ENCODE results near the gene DDHD1.
"Not testable (repeated sequence)": the region's sequence is repeated elsewhere in the genome, so short reads cannot be mapped to it uniquely, and the experiment has no call there.

DDHD1 gene

GRCh38 chr14:53181463-53182081, 28.4 kb upstream of the DDHD1 start:
- peak in 1 of 3 donors; percentile 5 for DNase-seq
- H3K36me3 ChIP-seq (ENCODE audit: control insufficient read depth, insufficient read depth, low read length); H3K27me3 ChIP-seq (replicated peaks; ENCODE audit: control insufficient read depth, insufficient read depth, low read length, poor library complexity, severe bottlenecking); H3K27ac ChIP-seq (ENCODE audit: insufficient read depth, low read length, poor library complexity, severe bottlenecking); H3K4me3 ChIP-seq (ENCODE audit: insufficient read depth, low read depth, low read length, poor library complexity, severe bottlenecking); H3K9me3 ChIP-seq (ENCODE audit: control insufficient read depth, low read length); H3K4me1 ChIP-seq (ENCODE audit: control insufficient read depth, insufficient read depth, low read length, poor library complexity, severe bottlenecking): not testable (repeated sequence)

DNA sequence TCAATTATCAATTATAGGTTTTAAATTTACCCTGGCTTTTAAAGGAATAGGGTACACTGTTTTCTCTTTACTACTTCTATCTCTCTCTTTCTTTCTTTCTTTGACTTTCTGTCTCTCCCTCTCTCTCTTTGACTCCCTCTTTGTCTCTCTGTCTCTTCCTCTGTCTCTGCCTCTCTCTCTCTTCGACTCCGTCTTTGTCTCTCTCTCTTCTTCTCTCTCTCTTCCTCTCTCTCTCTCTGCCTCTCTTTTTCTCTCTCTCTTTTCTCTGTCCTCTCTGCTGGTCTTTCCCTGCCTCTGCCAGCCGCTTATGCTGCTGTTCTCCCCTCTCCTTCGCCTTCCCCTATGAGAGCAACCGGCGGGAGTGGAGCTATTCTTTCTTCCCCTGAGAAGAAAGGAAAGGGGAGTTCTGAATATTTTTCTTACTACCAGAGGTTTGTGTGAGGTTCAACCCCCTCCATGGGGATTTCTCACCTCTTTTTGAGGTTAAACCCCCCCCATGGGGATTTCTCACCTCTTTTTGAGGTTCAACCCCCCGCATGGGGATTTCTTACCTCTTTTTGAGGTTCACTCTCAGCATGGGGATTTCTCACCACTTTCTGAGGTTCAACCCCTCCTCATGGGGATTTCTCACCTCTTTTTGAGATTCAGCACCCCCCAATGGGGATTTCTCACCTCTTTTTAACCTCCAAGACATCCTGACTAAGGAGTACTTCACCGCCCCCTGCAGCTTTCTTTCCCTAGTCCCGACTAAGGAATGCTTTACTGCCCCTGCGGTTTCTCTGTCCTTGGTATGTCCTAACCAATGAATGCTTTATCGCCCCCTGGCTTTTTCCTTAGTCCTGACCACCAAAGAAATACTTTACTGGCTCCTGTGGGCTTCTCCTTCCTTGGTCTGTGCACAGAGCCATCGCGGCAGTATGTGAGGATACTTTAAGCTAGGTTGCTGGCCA, 27.4 kb upstream of the DDHD1 start:
- Histone ChIP-seq H3K9me3 (ENCODE audit: control insufficient read depth, low read length) (no peaks in the 10 kb centered on the region), H3K27ac (ENCODE audit: insufficient read depth, low read length, poor library complexity, severe bottlenecking) (no peak overlapping the region), H3K4me3 (ENCODE audit: insufficient read depth, low read depth, low read length, poor library complexity, severe bottlenecking) (no peak overlapping the region), H3K4me1 (ENCODE audit: control insufficient read depth, insufficient read depth, low read length, poor library complexity, severe bottlenecking) (peaks cover 5% of the 10 kb centered on the region), H3K36me3 (ENCODE audit: control insufficient read depth, insufficient read depth, low read length) (no peaks in the 10 kb centered on the region), H3K27me3 (replicated peaks; ENCODE audit: control insufficient read depth, insufficient read depth, low read length, poor library complexity, severe bottlenecking) (no peaks in the 10 kb centered on the region)
- DNase-seq = peak; percentile 35 to 50 (median 43)

DNA sequence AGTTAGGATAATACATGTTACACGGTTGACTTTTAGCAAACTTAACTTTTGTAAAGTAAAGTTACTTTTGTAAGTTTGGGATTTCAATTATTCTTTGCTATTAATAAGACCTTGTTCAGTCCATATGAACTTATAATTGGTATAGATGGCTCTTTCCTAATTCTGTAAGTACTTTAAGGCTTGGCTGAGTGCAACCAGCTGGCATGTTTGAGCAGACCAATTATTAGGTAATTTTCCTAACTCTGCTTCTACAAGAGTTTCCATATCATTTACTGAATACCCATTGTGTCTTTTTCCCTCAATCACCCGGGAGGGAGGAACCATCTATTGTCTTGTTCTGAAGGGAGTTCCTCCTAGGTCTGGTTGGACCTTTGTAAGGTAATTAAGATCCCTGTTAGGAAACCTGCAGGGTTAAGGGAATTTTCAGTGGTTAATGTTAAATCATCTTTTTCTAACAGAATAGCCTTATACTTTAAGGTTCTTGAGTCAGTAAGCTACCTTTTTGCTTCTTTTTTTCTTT, 26.4 kb upstream of the DDHD1 start:
- not testable (repeated sequence) for H3K4me1 ChIP-seq (ENCODE audit: control insufficient read depth, insufficient read depth, low read length, poor library complexity, severe bottlenecking); H3K27ac ChIP-seq (ENCODE audit: insufficient read depth, low read length, poor library complexity, severe bottlenecking); H3K27me3 ChIP-seq (replicated peaks; ENCODE audit: control insufficient read depth, insufficient read depth, low read length, poor library complexity, severe bottlenecking); DNase-seq; H3K36me3 ChIP-seq (ENCODE audit: control insufficient read depth, insufficient read depth, low read length); H3K9me3 ChIP-seq (ENCODE audit: control insufficient read depth, low read length); H3K4me3 ChIP-seq (ENCODE audit: insufficient read depth, low read depth, low read length, poor library complexity, severe bottlenecking)

GRCh38 chr14:53175375-53175774, 22.3 kb upstream of the DDHD1 start:
- H3K4me1 ChIP-seq (ENCODE audit: control insufficient read depth, insufficient read depth, low read length, poor library complexity, severe bottlenecking) = no peaks in the 10 kb centered on the region
- H3K27ac ChIP-seq (ENCODE audit: insufficient read depth, low read length, poor library complexity, severe bottlenecking) = no peak overlapping the region
- DNase-seq = no peak
- no peak overlapping the region for H3K4me3 ChIP-seq (ENCODE audit: insufficient read depth, low read depth, low read length, poor library complexity, severe bottlenecking)
- no peaks in the 10 kb centered on the region for H3K9me3 ChIP-seq (ENCODE audit: control insufficient read depth, low read length)
- no peaks in the 10 kb centered on the region for H3K36me3 ChIP-seq (ENCODE audit: control insufficient read depth, insufficient read depth, low read length)
- no peaks in the 10 kb centered on the region for H3K27me3 ChIP-seq (replicated peaks; ENCODE audit: control insufficient read depth, insufficient read depth, low read length, poor library complexity, severe bottlenecking)

GRCh38 chr14:53174918-53175317, 21.8 kb upstream of the DDHD1 start:
- H3K36me3 ChIP-seq (ENCODE audit: control insufficient read depth, insufficient read depth, low read length) = no peaks in the 10 kb centered on the region

GRCh38 chr14:53168786-53169185, 15.7 kb upstream of the DDHD1 start:
- Histone ChIP-seq H3K27ac (ENCODE audit: insufficient read depth, low read length, poor library complexity, severe bottlenecking) (no peak overlapping the region), H3K36me3 (ENCODE audit: control insufficient read depth, insufficient read depth, low read length) (no peaks in the 10 kb centered on the region), H3K27me3 (replicated peaks; ENCODE audit: control insufficient read depth, insufficient read depth, low read length, poor library complexity, severe bottlenecking) (no peaks in the 10 kb centered on the region), H3K4me3 (ENCODE audit: insufficient read depth, low read depth, low read length, poor library complexity, severe bottlenecking) (no peak overlapping the region), H3K4me1 (ENCODE audit: control insufficient read depth, insufficient read depth, low read length, poor library complexity, severe bottlenecking) (no peaks in the 10 kb centered on the region), H3K9me3 (ENCODE audit: control insufficient read depth, low read length) (no peaks in the 10 kb centered on the region)
- DNase-seq = no peak

More at GRCh38 chr14:53174918-53175317, 21.8 kb upstream of the DDHD1 start:
- H3K27ac ChIP-seq (ENCODE audit: insufficient read depth, low read length, poor library complexity, severe bottlenecking) = no peak overlapping the region
- DNase-seq = no peak
- H3K27me3 ChIP-seq (replicated peaks; ENCODE audit: control insufficient read depth, insufficient read depth, low read length, poor library complexity, severe bottlenecking) = no peaks in the 10 kb centered on the region
- no peaks in the 10 kb centered on the region for H3K4me1 ChIP-seq (ENCODE audit: control insufficient read depth, insufficient read depth, low read length, poor library complexity, severe bottlenecking)
- H3K9me3 ChIP-seq (ENCODE audit: control insufficient read depth, low read length) = no peaks in the 10 kb centered on the region
- no peak overlapping the region for H3K4me3 ChIP-seq (ENCODE audit: insufficient read depth, low read depth, low read length, poor library complexity, severe bottlenecking)

DNA sequence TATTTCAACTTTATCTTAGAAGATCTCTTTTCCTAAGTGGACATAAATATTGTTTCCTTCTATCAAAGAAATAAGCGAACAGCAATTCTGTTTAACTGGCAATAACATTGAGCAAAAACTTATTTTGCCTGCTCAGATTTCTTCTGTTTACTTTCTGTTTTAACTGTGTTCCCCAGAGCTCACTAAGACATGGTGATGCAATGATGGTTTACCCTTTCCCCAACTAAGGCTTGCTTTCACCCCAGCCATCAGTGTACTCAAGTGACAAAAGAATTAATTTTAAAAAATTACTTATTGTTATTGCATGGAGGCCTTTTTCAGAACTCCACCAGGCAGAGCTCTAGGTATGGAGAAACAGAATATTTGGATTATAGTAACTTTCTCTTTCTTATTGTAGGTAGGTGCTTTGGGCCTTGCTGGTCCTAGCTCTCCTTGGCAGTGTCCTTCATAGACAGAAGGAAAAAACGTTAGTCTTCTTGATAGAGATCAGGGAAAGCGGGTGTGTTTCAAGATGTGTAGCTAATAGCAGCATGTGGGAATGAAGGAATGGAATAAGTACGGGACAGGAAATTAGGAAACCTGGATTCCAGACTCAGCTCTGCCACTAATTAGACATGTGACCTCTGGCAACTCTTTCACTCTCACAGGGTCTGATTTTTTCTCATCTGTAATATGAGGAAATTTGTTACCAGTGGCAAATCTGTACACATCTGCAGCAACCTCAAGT, 14.6 kb upstream of the DDHD1 start:
- Histone ChIP-seq H3K9me3 (ENCODE audit: control insufficient read depth, low read length) (no peaks in the 10 kb centered on the region), H3K4me1 (ENCODE audit: control insufficient read depth, insufficient read depth, low read length, poor library complexity, severe bottlenecking) (no peaks in the 10 kb centered on the region), H3K36me3 (ENCODE audit: control insufficient read depth, insufficient read depth, low read length) (peaks cover 3% of the 10 kb centered on the region), H3K27me3 (replicated peaks; ENCODE audit: control insufficient read depth, insufficient read depth, low read length, poor library complexity, severe bottlenecking) (no peaks in the 10 kb centered on the region), H3K4me3 (ENCODE audit: insufficient read depth, low read depth, low read length, poor library complexity, severe bottlenecking) (no peak overlapping the region), H3K27ac (ENCODE audit: insufficient read depth, low read length, poor library complexity, severe bottlenecking) (no peak overlapping the region)
- DNase-seq = no peak

GRCh38 chr14:53161758-53162435, 8.8 kb upstream of the DDHD1 start:
- Histone ChIP-seq H3K4me1 (ENCODE audit: control insufficient read depth, insufficient read depth, low read length, poor library complexity, severe bottlenecking) (no peaks in the 10 kb centered on the region), H3K27ac (ENCODE audit: insufficient read depth, low read length, poor library complexity, severe bottlenecking) (no peak overlapping the region), H3K4me3 (ENCODE audit: insufficient read depth, low read depth, low read length, poor library complexity, severe bottlenecking) (no peak overlapping the region), H3K9me3 (ENCODE audit: control insufficient read depth, low read length) (no peaks in the 10 kb centered on the region), H3K27me3 (replicated peaks; ENCODE audit: control insufficient read depth, insufficient read depth, low read length, poor library complexity, severe bottlenecking) (no peaks in the 10 kb centered on the region), H3K36me3 (ENCODE audit: control insufficient read depth, insufficient read depth, low read length) (peaks cover 3% of the 10 kb centered on the region)
- no peak for DNase-seq

DNA sequence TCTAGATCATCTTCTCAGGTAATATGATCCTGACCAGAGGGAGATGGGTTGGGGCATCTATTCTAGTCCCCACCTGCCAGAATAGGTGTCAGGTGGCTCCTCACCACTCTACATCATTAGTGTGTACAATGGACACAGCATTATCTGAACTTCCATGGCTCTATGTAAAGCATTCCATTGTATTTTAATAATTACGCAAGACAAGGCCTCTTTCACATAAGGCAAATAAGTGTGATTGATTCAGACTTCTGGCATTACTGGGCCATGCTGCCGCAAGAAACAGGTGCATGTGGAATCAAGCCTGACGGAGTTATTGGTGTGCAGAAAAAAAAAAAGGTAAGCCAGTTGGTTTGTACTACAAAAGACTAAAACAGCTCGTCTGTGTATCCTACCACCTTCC, 3.1 kb upstream of the DDHD1 start:
- no peak for DNase-seq
- H3K36me3 ChIP-seq (ENCODE audit: control insufficient read depth, insufficient read depth, low read length) = no peaks in the 10 kb centered on the region
- H3K9me3 ChIP-seq (ENCODE audit: control insufficient read depth, low read length) = no peaks in the 10 kb centered on the region
- peaks cover 1% of the 10 kb centered on the region for H3K4me1 ChIP-seq (ENCODE audit: control insufficient read depth, insufficient read depth, low read length, poor library complexity, severe bottlenecking)
- no peak overlapping the region for H3K27ac ChIP-seq (ENCODE audit: insufficient read depth, low read length, poor library complexity, severe bottlenecking)
- H3K27me3 ChIP-seq (replicated peaks; ENCODE audit: control insufficient read depth, insufficient read depth, low read length, poor library complexity, severe bottlenecking) = no peaks in the 10 kb centered on the region
- H3K4me3 ChIP-seq (ENCODE audit: insufficient read depth, low read depth, low read length, poor library complexity, severe bottlenecking) = no peak overlapping the region
